ENCODE results near the gene IER2.

The IER2 gene

GRCh38 chr19:13150187-13150930 is at the start of gene IER2, which contains the start of gene STX10:
Gene IER2 (plus strand): TSS chr19:13150411. CDS start chr19:13153187, 2,776 bp downstream.
Gene STX10 (minus strand): TSS chr19:13150375. CDS start chr19:13150173, 202 bp downstream.
- peak; percentile 98 for DNase-seq

GRCh38 chr19:13100841-13101589 is 49.2 kb upstream of the IER2 start:
- peak; percentile 59 for DNase-seq

- DNase-seq = no peak
These were observed 48.4 kb upstream of the IER2 start for GRCh38 chr19:13101590-13102415.

GRCh38 chr19:13102416-13102665 is 47.9 kb upstream of the IER2 start:
- no peak for DNase-seq

GRCh38 chr19:13102666-13103580 is 47.3 kb upstream of the IER2 start, which contains the start of gene LYL1:
Gene LYL1 (minus strand): TSS chr19:13102858. CDS start chr19:13101171, 1,687 bp downstream.
- DNase-seq = no peak

- no peak for DNase-seq
These were observed 46.4 kb upstream of the IER2 start for GRCh38 chr19:13103581-13104359.

- peak; percentile 56 for DNase-seq
These were observed 45.8 kb upstream of the IER2 start for GRCh38 chr19:13104360-13104847.

GRCh38 chr19:13104848-13105711 is 45.1 kb upstream of the IER2 start:
- no peak for DNase-seq

- DNase-seq = no peak
These were observed 40.7 kb upstream of the IER2 start for GRCh38 chr19:13109361-13110098.

GRCh38 chr19:13110099-13110610 is 40.1 kb upstream of the IER2 start:
- no peak for DNase-seq

- DNase-seq = no peak
These were observed 37.7 kb upstream of the IER2 start for GRCh38 chr19:13112555-13112954.

GRCh38 chr19:13115936-13116281 is 34.3 kb upstream of the IER2 start:
- DNase-seq = no peak

- DNase-seq = peak; percentile 99
These were observed 33.7 kb upstream of the IER2 start, which contains the start of gene TRMT1 for GRCh38 chr19:13116282-13117175. Gene TRMT1 (minus strand): TSS chr19:13116740. CDS start chr19:13116399, 341 bp downstream.

GRCh38 chr19:13117176-13117771 is 32.9 kb upstream of the IER2 start:
- DNase-seq = peak; percentile 69

- peak; percentile 97 for DNase-seq
These were observed 32.3 kb upstream of the IER2 start, which contains the start of gene NACC1 for GRCh38 chr19:13117772-13118423. Gene NACC1 (plus strand): TSS chr19:13118264. CDS start chr19:13135208, 16,944 bp downstream.

- DNase-seq = peak; percentile 84
These were observed 31.6 kb upstream of the IER2 start for GRCh38 chr19:13118424-13119193.
